Peyer's patch (tissue), 4 donors: ENCODE measurements around the gene KCNMA1.

Source experiments
- POLR2A ChIP-seq, 2 donors: fragments of 450-650 bp; IDR thresholded peaks; one replicate each; pipeline ENCODE4 v1.5.1; 2017; ENCODE audit warnings: antibody characterized with exemption in 2 of 2, mild to moderate bottlenecking in 2 of 2, moderate library complexity in 2 of 2
- TF ChIP-seq, protein P1 (sequence below), 6 experiments: fragments of 450-650 bp in 4 of 6; fragments of 200-600 bp in 2 of 6; sonication (generic) in 1 of 6; IDR thresholded peaks; one replicate each; pipeline ENCODE4 v1.5.1; 2017 to 2019; ENCODE audit warnings: antibody characterized with exemption in 6 of 6, mild to moderate bottlenecking in 3 of 6, moderate library complexity in 1 of 6

DNA sequence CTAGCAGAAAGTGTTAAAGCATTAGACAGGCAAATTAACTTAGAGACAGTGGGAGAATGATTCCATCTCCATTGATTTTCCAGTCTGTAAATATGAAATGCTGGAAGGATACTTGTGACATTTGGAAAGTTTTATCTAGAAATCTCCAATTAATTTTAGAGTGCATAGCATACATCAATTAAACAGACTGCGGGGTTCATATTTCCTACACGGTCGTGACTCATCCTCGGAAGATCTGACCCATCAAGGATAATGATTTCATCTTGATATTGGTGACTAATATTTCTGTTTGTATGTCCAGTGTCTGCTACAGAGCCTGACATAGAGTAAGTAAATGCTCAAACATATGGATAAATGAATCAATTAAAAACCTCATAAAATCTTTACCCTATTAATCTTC lies 474.9 kb downstream of the KCNMA1 start:
- TF ChIP-seq, protein P1, sequence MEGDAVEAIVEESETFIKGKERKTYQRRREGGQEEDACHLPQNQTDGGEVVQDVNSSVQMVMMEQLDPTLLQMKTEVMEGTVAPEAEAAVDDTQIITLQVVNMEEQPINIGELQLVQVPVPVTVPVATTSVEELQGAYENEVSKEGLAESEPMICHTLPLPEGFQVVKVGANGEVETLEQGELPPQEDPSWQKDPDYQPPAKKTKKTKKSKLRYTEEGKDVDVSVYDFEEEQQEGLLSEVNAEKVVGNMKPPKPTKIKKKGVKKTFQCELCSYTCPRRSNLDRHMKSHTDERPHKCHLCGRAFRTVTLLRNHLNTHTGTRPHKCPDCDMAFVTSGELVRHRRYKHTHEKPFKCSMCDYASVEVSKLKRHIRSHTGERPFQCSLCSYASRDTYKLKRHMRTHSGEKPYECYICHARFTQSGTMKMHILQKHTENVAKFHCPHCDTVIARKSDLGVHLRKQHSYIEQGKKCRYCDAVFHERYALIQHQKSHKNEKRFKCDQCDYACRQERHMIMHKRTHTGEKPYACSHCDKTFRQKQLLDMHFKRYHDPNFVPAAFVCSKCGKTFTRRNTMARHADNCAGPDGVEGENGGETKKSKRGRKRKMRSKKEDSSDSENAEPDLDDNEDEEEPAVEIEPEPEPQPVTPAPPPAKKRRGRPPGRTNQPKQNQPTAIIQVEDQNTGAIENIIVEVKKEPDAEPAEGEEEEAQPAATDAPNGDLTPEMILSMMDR (IDR thresholded peaks at IDR 0.05) = no peak
- no peak for TF ChIP-seq POLR2A (IDR thresholded peaks at IDR 0.05)
